ENCODE results near the gene HS1BP3. TPM values are rescaled to one million over a fixed set of nuclear protein-coding genes. Genes with fewer than 3 reads are reported as not detected.

HS1BP3 gene
- total and polyA plus RNA-seq, 9 of the 15 experiments (the other 6 are each of a cell fraction or from before 2014, with no cell fraction given): 0.41 to 8.3 (median 5.9) TPM

DNA sequence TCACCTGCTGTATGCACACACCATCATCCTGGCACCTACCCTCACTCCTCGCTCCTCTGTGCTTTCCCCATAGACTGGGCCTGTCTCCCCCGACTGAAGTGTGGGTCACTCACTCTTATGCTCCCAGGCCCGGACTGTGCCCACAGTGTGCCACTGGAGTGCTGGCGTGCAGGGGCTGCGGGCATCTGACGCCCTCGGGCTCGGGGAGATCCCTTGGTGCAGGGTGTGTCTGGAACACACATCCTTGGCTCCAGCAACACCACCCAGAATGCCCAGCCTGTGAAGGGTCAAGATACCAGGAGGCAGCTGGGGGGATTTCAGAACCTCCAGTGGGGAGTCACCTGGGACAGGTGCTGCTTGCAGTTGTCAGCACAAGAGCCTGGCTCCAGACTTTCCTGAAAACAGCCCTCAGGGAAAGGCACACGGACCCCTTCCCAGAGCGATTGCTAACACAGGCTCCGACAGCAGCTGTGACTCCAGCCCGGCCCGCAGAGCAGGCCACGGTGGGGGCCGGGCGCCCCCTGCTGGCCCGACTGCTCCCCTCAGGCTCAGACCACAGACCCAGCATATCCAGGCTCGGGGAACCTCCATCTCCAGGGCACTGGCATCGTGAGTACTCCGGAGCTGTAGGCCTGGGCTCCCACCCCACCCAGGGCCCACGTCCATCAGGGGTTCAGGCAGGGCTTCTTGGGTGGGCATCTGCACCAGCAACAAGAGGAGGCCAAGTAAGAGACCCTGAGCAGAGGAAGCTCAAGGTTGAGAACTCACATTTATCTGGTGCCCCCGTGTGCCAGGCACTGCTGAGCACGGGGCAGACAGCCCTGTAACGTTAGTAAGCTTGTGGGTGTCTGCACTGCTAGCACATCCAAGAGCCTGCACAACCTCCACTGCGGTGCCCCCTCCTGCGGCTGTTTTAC lies 8.6 kb downstream of the HS1BP3 start (continued):
- TF ChIP-seq CHD1 (IDR thresholded peaks at IDR 0.05; ENCODE audit: low read length): no peak
- 0 out of 2 replicates have a peak, but pooled peaks have one; percentile 11 for TF ChIP-seq CREM (IDR thresholded peaks at IDR 0.05; ENCODE audit: low read depth)
- no peak for TF ChIP-seq FOXM1 (IDR thresholded peaks at IDR 0.05; ENCODE audit: low read depth)
- TF ChIP-seq FOXM1 (CRISPR knock-in tag; IDR thresholded peaks at IDR 0.05; ENCODE audit: low read depth): no peak
- TF ChIP-seq TRIM25 (IDR thresholded peaks at IDR 0.05; ENCODE audit: borderline replicate concordance): no peak
- TF ChIP-seq TBP (optimal IDR thresholded peaks at IDR 0.05; ENCODE audit: low read depth, low read length): no peak
- TF ChIP-seq ZNF324 (CRISPR knock-in tag; IDR thresholded peaks at IDR 0.05): no peak
- TF ChIP-seq SREBF1 (IDR thresholded peaks at IDR 0.05; ENCODE audit: borderline replicate concordance, low read depth, low read length): no peak
- TF ChIP-seq RBM17 (IDR thresholded peaks at IDR 0.05; ENCODE audit: borderline replicate concordance, low read depth, low read length): no peak
- TF ChIP-seq THRA (IDR thresholded peaks at IDR 0.05): no peak
- TF ChIP-seq RBM34 (IDR thresholded peaks at IDR 0.05; ENCODE audit: borderline replicate concordance, insufficient read depth, low read length): no peak
- TF ChIP-seq ZNF75A (CRISPR knock-in tag; IDR thresholded peaks at IDR 0.05): no peak
- TF ChIP-seq HNRNPL (IDR thresholded peaks at IDR 0.05; ENCODE audit: low read depth, low read length): no peak
- TF ChIP-seq, protein P1, sequence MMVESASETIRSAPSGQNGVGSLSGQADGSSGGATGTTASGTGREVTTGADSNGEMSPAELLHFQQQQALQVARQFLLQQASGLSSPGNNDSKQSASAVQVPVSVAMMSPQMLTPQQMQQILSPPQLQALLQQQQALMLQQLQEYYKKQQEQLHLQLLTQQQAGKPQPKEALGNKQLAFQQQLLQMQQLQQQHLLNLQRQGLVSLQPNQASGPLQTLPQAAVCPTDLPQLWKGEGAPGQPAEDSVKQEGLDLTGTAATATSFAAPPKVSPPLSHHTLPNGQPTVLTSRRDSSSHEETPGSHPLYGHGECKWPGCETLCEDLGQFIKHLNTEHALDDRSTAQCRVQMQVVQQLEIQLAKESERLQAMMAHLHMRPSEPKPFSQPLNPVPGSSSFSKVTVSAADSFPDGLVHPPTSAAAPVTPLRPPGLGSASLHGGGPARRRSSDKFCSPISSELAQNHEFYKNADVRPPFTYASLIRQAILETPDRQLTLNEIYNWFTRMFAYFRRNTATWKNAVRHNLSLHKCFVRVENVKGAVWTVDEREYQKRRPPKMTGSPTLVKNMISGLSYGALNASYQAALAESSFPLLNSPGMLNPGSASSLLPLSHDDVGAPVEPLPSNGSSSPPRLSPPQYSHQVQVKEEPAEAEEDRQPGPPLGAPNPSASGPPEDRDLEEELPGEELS (CRISPR knock-in tag; IDR thresholded peaks at IDR 0.05; ENCODE audit: borderline replicate concordance): no peak
- peak; percentile 48 for TF ChIP-seq DEAF1 (CRISPR knock-in tag; IDR thresholded peaks at IDR 0.05)
- TF ChIP-seq PREB (CRISPR knock-in tag; IDR thresholded peaks at IDR 0.05): no peak
- TF ChIP-seq SMAD4 (CRISPR knock-in tag; conservative IDR thresholded peaks at IDR 0.05): no peak
- TF ChIP-seq YY1 (IDR thresholded peaks at IDR 0.05; ENCODE audit: borderline replicate concordance in 1 of 3, control insufficient read depth in 1 of 3, extremely low read depth in 1 of 3, insufficient read depth in 3 of 3, insufficient read length in 1 of 3, insufficient replicate concordance in 2 of 3, low read depth in 1 of 3, low read length in 2 of 3): peak in 1 of 3 experiments; percentile 22
